Prostate gland (tissue), 1 donor: ENCODE data around the gene PKP3.

Source experiments
- POLR2A ChIP-seq: fragments of 450-650 bp; IDR thresholded peaks from one replicate; pipeline ENCODE4 v1.6.1; 2016; ENCODE audit warnings: antibody characterized with exemption, mild to moderate bottlenecking
- POLR2AphosphoS5 ChIP-seq: sonication (generic); formaldehyde crosslinking; IDR thresholded peaks from one replicate; pipeline ENCODE4 v1.6.1; 2017; ENCODE audit warnings: antibody characterized with exemption

- TF ChIP-seq POLR2A: no peak
- no peak for TF ChIP-seq POLR2AphosphoS5
These were observed 22.2 kb downstream of the PKP3 start for GRCh38 chr11:416051-416756.
